Esophagus (tissue), 2 donors: Measurements from ENCODE around the gene LEF1. TPM values are rescaled to one million over a fixed set of nuclear protein-coding genes. Genes with fewer than 3 reads are reported as not detected.

Experiments used
- H3K27ac ChIP-seq, 2 donors: one replicate each; pipeline ENCODE4 v1.5.1; 2013; ENCODE audit warnings: low read depth in 2 of 2, mild to moderate bottlenecking in 2 of 2, inconsistent platforms in 1 of 2, low read length in 1 of 2, moderate library complexity in 1 of 2
- H3K27me3 ChIP-seq, 2 donors: one replicate each; pipeline ENCODE4 v1.6.1; 2013; ENCODE audit warnings: low read length in 2 of 2, control low read depth in 1 of 2, mild to moderate bottlenecking in 1 of 2; ENCODE audit not compliant: insufficient read depth in 2 of 2, control insufficient read depth in 1 of 2
- H3K36me3 ChIP-seq, 2 donors: one replicate each; pipeline ENCODE4 v1.6.1; 2013; ENCODE audit warnings: low read length in 1 of 2; ENCODE audit not compliant: control insufficient read depth in 2 of 2, insufficient read depth in 2 of 2
- H3K4me1 ChIP-seq, 2 donors: one replicate each; pipeline ENCODE4 v1.6.1; 2013; ENCODE audit warnings: low read length in 1 of 2; ENCODE audit not compliant: control insufficient read depth in 2 of 2, insufficient read depth in 2 of 2
- H3K4me3 ChIP-seq, 2 donors: one replicate each; pipeline ENCODE4 v1.5.1; 2013; ENCODE audit warnings: low read length in 2 of 2, mild to moderate bottlenecking in 2 of 2, low read depth in 1 of 2, moderate library complexity in 1 of 2
- H3K9me3 ChIP-seq, 2 donors: one replicate each; pipeline ENCODE4 v1.6.1; 2013; ENCODE audit warnings: mild to moderate bottlenecking in 2 of 2, low read depth in 1 of 2, low read length in 1 of 2, moderate library complexity in 1 of 2; ENCODE audit not compliant: control insufficient read depth in 2 of 2, insufficient read depth in 1 of 2
- WGBS, 2 donors: extraction: QIAGEN DNeasy Blood & Tissue Kit; methylation state at CpG; one replicate each; pipeline ENCODE4 v1.1.7; 2013; 5-methylcytosine and 5-hydroxymethylcytosine counted together
- polyA plus RNA-seq, 2 donors: library from polyadenylated mRNA; stranded (reverse); fragments of 200-250 nt; gene quantifications; one replicate each; pipeline ENCODE4 v1.2.3, GENCODE V29; 2013
- donor health status: healthy with polysubstance abuse.
- donor health status: Bipolar disorder and iron deficiency.

LEF1 gene
- polyA plus RNA-seq, 2 donors: 4.6 to 7.4 TPM

DNA sequence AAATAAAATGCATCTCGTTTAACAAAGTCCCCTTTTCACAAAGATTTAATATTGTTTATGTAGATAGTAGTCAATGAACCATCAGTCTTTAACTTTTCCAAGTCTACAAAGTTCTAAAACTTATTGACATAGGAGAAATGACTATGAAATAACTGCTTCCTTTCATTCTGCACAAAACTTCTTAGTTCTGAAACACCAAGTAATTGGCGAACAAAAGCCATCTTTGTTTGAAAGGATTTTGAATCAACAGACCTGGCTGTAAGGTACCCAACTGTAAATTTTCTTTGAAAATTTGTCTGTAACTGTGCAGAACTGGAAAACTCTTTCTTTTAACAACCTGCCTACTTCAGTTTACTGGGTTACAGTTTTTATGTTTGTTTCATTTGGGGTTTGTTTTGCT lies 25.9 kb downstream of the LEF1 start:
- Histone ChIP-seq H3K4me1 (no peaks in the 10 kb centered on the region), H3K9me3 (no peaks in the 10 kb centered on the region), H3K4me3 (no peak overlapping the region), H3K27me3 (no peaks in the 10 kb centered on the region), H3K36me3 (no peaks in the 10 kb centered on the region), H3K27ac (no peak overlapping the region)
- WGBS, 2 donors: 72 to 73% methylated on average over 2 of the region's 2 CpGs

DNA sequence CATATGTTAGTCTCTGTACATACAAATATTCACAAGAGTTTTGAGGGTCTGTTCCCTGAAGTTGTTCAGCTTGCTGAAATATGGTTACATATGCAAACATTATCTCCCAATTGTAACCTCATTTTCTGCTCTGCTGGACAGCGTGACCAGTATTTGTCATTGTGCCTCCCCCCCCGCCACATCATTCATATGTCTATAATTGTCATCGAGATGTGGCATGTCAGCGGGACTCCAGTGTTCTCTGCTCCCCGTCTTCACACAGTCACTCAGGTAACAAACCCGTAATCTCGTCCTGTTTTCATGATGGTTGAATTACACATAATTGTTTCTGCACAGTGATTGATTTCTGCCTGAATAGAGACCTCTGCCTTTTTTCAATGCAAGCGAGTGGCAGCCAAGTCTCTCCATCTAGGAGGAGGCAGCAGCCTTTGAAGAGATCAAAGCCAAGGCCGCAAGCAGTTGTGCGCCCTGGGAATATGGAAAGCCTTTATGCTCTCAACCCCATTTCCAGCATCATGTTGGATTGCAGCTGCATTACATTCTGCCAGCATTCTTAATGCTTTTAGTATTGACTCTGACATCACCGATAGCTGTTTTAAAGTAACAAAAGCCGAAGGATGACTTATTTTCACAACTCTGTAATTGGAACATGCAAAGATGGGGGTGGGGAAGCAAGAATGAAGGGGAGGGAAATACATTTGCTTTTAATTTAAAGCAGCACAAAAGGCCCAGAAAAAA lies 27.4 kb downstream of the LEF1 start:
- Histone ChIP-seq H3K27me3 (no peaks in the 10 kb centered on the region), H3K4me1 (no peaks in the 10 kb centered on the region), H3K9me3 (no peaks in the 10 kb centered on the region), H3K36me3 (no peaks in the 10 kb centered on the region), H3K27ac (no peak overlapping the region), H3K4me3 (no peak overlapping the region)
- 57 to 75% methylated on average over 12 of the region's 12 CpGs for WGBS, 2 donors

DNA sequence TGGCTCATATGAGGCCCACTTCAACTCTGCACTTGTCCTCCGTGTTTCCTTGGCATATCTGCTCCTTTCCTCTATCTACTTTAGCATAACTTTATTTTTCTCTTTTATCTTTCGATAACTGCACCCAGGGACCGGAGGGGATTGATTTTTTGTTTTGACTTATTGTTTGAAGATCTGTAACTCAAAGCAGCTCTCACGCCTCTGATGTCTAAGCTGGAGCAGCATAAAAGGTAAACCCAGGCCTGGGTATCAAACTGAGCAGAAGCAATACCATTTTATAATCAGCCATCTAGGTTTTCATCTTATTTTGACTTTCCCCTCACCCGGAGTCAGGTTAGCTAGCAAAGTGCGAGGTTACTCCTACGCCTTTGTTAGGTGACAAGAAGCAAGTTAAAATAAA lies 28.4 kb downstream of the LEF1 start:
- 75 to 76% methylated on average over 7 of the region's 7 CpGs for WGBS, 2 donors

DNA sequence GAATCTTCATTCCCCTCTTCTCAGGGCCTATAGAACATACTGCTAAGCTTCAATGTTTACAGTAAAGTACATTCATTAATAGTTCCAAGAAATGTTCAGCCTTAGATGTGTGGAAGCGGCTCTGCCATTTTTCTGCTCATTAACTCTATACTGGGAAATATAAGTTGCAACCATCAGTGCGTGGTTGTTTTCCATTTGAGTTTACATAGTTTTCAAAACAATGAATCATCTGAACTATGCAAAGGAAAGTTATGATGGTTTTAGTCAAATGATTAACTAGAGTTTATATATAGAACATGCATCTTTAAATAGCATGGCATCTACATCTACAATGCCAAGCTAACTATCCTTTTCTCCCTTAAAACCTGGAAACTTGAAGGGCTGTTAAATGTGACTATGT lies 29.6 kb downstream of the LEF1 start:
- Histone ChIP-seq H3K4me3 (no peak overlapping the region), H3K36me3 (no peaks in the 10 kb centered on the region), H3K9me3 (no peaks in the 10 kb centered on the region), H3K27me3 (no peaks in the 10 kb centered on the region), H3K4me1 (no peaks in the 10 kb centered on the region), H3K27ac (no peak overlapping the region)
- WGBS, 2 donors: 73 to 78% methylated on average over 2 of the region's 2 CpGs

More for the DNA sequence above, 28.4 kb downstream of the LEF1 start:
- Histone ChIP-seq H3K27ac (no peak overlapping the region), H3K4me1 (no peaks in the 10 kb centered on the region), H3K27me3 (no peaks in the 10 kb centered on the region), H3K36me3 (no peaks in the 10 kb centered on the region), H3K4me3 (no peak overlapping the region), H3K9me3 (no peaks in the 10 kb centered on the region)

DNA sequence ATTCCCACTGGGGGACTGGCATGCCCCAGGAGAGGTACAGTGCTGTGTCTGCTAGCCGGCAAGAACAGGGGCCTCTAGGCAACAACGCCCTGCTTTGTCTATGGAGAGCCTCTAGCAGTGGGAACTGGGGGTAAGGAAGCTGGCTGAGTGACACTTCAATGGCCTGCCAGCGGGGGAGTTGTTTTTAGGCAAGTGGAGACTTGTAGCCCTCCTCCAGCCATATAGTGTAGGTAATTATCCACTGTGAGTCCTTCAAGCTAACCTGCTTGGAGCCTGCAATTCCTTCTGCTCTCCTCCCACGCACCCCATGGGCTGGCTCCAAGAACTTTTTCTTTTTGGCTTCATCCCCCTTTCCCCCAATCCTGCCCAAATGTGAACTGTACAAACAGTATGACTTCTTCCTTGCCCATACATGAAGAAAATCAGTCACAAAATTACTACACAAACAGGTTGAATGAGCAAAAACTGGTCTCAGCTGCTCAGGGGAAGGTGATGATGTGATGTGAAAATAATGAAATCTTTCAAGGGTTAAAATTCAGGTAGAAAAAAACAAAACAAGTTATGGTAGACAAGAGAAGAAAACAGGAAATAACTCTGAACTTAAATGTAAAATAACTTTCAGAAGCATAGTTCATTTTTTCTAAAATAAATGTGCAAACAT lies 33.1 kb downstream of the LEF1 start:
- Histone ChIP-seq H3K27ac (peak overlapping the region in 1 of 2 donors; percentile 22), H3K4me3 (no peak overlapping the region), H3K9me3 (no peaks in the 10 kb centered on the region), H3K27me3 (no peaks in the 10 kb centered on the region), H3K36me3 (no peaks in the 10 kb centered on the region), H3K4me1 (no peaks in the 10 kb centered on the region)
- 53 to 54% methylated on average over 4 of the region's 4 CpGs for WGBS, 2 donors

DNA sequence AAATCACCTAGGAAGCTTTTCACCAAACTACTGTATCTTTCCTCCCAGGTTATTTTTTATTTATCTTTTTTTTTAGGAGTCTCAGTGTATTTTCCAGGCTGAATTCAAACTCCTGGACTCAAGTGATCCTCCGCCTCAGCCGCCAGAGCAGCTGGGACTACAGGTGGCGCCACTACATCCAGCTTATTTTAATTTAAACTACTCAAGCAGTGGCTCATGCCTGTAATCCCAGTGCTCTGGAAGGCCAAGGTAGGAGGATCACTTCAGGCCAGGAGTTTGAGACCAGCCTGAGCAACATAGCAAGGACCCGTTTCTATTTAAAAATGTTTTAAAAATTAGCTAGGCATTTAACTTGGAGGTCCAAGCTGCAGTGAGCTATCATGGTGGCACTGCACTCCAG lies 37.8 kb downstream of the LEF1 start:
- H3K4me1 ChIP-seq: no peaks in the 10 kb centered on the region
- H3K9me3 ChIP-seq: no peaks in the 10 kb centered on the region
- WGBS, 2 donors: 95 to 96% methylated on average over 4 of the region's 4 CpGs
- H3K27ac ChIP-seq: no peak overlapping the region
- no peak overlapping the region for H3K4me3 ChIP-seq
- no peaks in the 10 kb centered on the region for H3K36me3 ChIP-seq
- no peaks in the 10 kb centered on the region for H3K27me3 ChIP-seq

DNA sequence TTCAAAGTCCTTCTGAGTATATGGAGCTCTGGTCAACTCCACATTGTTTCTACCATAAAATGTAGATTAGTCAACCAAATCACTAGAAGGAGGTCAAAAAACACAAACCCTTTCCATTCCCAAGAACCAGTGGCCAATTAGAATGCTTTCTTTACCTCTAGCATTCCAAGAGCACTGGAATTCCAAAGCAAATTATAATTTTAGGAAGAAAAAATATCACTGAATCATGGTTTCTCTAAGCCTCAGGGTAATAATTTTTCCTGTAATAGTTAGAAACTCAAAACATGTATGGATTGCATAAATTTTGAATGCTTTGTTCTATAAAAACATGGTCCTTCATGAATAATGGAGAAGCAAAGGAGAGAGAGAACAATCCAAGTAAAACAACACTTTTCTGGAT lies 39.5 kb downstream of the LEF1 start:
- Histone ChIP-seq H3K36me3 (no peaks in the 10 kb centered on the region), H3K9me3 (no peaks in the 10 kb centered on the region), H3K27me3 (no peaks in the 10 kb centered on the region), H3K4me3 (no peak overlapping the region), H3K4me1 (no peaks in the 10 kb centered on the region), H3K27ac (no peak overlapping the region)

DNA sequence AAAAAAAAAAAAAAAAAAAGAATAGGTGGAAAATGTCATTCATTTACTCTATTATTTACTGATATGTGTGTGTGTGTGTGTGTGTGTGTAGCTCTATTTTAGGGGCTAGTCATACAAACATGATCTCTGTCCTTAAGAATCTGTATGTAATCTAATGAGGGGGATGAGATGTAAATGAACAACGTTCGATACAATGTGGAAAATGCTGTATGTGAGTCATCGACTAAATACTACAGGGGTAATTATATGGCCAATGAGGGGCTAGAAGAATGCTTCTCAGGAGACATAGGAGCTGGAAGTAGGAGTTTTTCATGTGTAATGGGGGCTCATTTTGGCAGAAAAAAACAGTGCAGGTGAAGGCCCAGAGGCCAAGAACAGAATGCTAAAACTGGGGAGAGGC lies 41.9 kb downstream of the LEF1 start:
- 72 to 81% methylated on average over 3 of the region's 3 CpGs for WGBS, 2 donors
- Histone ChIP-seq H3K27me3 (no peaks in the 10 kb centered on the region), H3K9me3 (no peaks in the 10 kb centered on the region), H3K4me1 (no peaks in the 10 kb centered on the region), H3K36me3 (no peaks in the 10 kb centered on the region), H3K27ac (no peak overlapping the region), H3K4me3 (no peak overlapping the region)

DNA sequence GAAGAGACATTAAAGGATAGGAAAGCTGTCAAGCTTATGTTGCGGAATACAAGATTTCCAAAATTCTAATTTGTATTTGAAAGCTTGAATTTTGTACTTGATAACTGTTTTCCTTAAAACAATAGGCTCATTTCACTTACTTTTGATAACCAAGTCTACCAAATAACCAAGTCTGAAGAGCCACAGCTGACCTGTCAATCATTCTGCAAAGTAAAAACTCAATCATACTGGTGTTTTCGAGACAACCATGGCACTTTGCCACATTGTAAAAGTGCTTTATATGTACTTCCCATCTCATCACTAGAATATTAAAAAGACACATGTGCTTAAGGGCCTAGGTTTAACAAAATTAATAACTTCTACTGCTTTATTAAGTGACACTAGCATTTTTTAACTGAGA lies 47.9 kb downstream of the LEF1 start:
- WGBS, 2 donors: 83 to 93% methylated on average over 2 of the region's 2 CpGs
- Histone ChIP-seq H3K36me3 (no peaks in the 10 kb centered on the region), H3K27me3 (no peaks in the 10 kb centered on the region), H3K4me1 (peaks cover 0 to 3% of the 10 kb centered on the region in 2 donors), H3K4me3 (no peak overlapping the region), H3K9me3 (no peaks in the 10 kb centered on the region), H3K27ac (no peak overlapping the region)
